Smooth muscle cell of trachea (primary cell): ENCODE results near the gene PROK1. TPM values are rescaled to one million over a fixed set of nuclear protein-coding genes. Genes with fewer than 3 reads are reported as not detected.

Source experiments
- total RNA-seq: library from RNA; depleted of rRNA; stranded (reverse); fragments of >200 nt; gene quantifications from 2 replicates; pipeline ENCODE4 v1.2.1, GENCODE V29; 2014

PROK1 gene, protein sequence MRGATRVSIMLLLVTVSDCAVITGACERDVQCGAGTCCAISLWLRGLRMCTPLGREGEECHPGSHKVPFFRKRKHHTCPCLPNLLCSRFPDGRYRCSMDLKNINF
- total RNA-seq: not detected in 2 replicates

DNA sequence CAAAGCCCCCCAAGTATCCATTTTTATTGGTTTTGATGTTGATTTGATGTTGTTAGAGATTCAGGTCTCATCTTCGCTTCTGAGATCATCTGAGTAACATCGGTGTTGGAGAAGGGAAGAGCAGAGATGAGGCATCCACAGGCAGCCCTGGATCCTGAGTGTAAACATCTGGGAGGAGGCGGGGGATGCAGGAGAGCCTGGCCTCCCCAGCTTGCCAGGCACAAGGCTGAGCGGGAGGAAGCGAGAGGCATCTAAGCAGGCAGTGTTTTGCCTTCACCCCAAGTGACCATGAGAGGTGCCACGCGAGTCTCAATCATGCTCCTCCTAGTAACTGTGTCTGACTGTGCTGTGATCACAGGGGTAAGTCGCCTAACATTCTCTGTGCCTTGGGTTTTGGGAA is at the start of gene PROK1:
PROK1 (plus strand) TSS at position 221 of the 400 bp plus-strand sequence; CDS start at position 289, 68 bp downstream.

DNA sequence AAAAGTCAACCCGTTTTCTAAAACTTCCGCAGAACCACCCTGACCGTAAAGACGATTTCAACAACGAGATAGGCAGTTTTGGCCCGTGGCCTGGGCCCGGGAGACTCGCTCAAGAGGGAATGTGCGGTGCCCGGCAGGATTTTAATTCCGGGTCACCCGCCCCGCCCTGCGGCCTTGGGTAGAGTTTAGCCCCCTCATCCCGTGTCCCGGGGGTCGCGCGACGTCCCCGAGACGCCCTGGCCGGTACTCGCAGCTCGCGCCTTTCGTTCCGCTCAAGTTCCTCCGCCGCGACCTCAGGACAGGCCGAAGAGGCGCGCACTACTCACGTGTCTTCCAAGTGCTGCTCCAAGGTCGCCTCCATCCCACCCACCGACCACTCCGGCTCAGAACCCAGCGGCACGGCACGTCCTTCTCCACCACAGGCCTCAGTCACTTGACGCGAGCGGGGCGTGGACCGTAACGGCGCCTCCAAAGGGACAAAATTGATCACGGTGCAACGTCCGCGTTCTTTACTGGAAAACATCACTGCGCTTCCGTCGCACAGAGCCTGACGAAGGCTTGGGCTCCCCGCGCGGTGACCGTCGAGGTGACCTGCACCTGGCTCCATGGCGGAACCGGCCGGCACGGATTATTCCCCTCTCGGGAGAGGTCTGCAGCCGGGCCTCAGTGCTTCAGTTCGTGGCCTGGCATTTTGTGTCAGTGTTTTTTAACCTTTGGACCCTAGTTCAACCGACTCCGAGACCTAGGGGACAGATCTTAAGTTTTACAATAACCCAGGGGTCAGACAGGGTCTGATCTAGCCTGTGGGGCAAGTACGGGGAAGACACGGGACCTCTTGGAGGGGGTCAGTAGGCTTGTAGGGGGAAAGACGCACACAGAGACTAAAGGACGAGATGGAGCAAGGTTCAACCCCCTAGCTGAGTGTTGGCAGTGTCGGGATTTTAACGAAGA is 43.4 kb upstream of the PROK1 start, which contains the start of gene LAMTOR5:
LAMTOR5 (minus strand) TSS at position 435 of the 951 bp plus-strand sequence; CDS start at position 361, 74 bp downstream.

Other genes with a start within 250 kb of the PROK1 start
- 2.6 and 8.6 TPM in 2 replicates for gene KCNC4, start 240.8 kb upstream of the PROK1 start, total RNA-seq
- gene RBM15, start 111.8 kb upstream of the PROK1 start, total RNA-seq: 28.8 and 34.2 TPM in 2 replicates
- 44.7 and 53.7 TPM in 2 replicates for gene SLC16A4, start 60.1 kb upstream of the PROK1 start, total RNA-seq
- gene LAMTOR5, start 43.5 kb upstream of the PROK1 start, total RNA-seq: 45.5 and 75.8 TPM in 2 replicates
- gene KCNA10, start 68.0 kb downstream of the PROK1 start, total RNA-seq: not detected in 2 replicates
- gene KCNA2, start 155.2 kb downstream of the PROK1 start, total RNA-seq: 0.17 TPM in 1 of 2 replicates, not detected in the other
- 0.73 and 3.5 TPM in 2 replicates for gene KCNA3, start 223.8 kb downstream of the PROK1 start, total RNA-seq